HEK293 (cell line): Measurements from ENCODE around the gene TMOD1.

Experiments used
- HOXA7 ChIP-seq: sonication (generic); formaldehyde crosslinking; IDR thresholded peaks from 2 replicates; pipeline ENCODE4 v1.8.1; 2022; ENCODE audit warnings: missing genetic modification reagents, borderline replicate concordance
- SP2 ChIP-seq: fragments of 450-650 bp; formaldehyde crosslinking; IDR thresholded peaks from 2 replicates; pipeline ENCODE4 v1.5.1; 2016; ENCODE audit warnings: missing biosample characterization, missing genetic modification characterization
- YY1 ChIP-seq: fragments of 450-650 bp; formaldehyde crosslinking; IDR thresholded peaks from 2 replicates; pipeline ENCODE4 v1.5.1; 2018; ENCODE audit warnings: missing biosample characterization, missing genetic modification characterization
- ZNF274 ChIP-seq, 2 experiments: fragments of 200-500 bp in 1 of 2; fragments of 450-650 bp in 1 of 2; sonication (Bioruptor generic) in 1 of 2; formaldehyde crosslinking in 1 of 2; IDR thresholded peaks; 2 replicates each; pipeline versions ENCODE4 v1.5.1 to v1.6.1; 2014 to 2016; ENCODE audit warnings: borderline replicate concordance in 1 of 2, inconsistent platforms in 1 of 2, low read length in 1 of 2, missing biosample characterization in 1 of 2, missing genetic modification characterization in 1 of 2
- ZNF311 ChIP-seq: fragments of 450-650 bp; formaldehyde crosslinking; IDR thresholded peaks from 2 replicates; pipeline ENCODE4 v1.5.1; 2017; ENCODE audit warnings: missing biosample characterization, missing genetic modification characterization, borderline replicate concordance
- ZNF324 ChIP-seq: fragments of 450-650 bp; formaldehyde crosslinking; IDR thresholded peaks from 2 replicates; pipeline ENCODE4 v1.5.1; 2016; ENCODE audit warnings: missing biosample characterization, missing genetic modification characterization
- TF ChIP-seq, protein P1 (sequence below): fragments of 450-650 bp; formaldehyde crosslinking; IDR thresholded peaks from 2 replicates; pipeline ENCODE4 v1.5.1; 2016; ENCODE audit warnings: missing biosample characterization, missing genetic modification characterization
- TF ChIP-seq, protein P2 (sequence below): fragments of 450-650 bp; formaldehyde crosslinking; IDR thresholded peaks from 2 replicates; pipeline ENCODE4 v1.5.1; 2016; ENCODE audit warnings: missing biosample characterization, missing genetic modification characterization, low read depth
- TF ChIP-seq, protein P3 (sequence below): fragments of 450-650 bp; formaldehyde crosslinking; IDR thresholded peaks from 2 replicates; pipeline ENCODE4 v1.5.1; 2016; ENCODE audit warnings: missing biosample characterization, missing genetic modification characterization
- TF ChIP-seq, protein P4 (sequence below): fragments of 450-650 bp; formaldehyde crosslinking; IDR thresholded peaks from 2 replicates; pipeline ENCODE4 v1.5.1; 2016; ENCODE audit warnings: missing biosample characterization, missing genetic modification characterization

DNA sequence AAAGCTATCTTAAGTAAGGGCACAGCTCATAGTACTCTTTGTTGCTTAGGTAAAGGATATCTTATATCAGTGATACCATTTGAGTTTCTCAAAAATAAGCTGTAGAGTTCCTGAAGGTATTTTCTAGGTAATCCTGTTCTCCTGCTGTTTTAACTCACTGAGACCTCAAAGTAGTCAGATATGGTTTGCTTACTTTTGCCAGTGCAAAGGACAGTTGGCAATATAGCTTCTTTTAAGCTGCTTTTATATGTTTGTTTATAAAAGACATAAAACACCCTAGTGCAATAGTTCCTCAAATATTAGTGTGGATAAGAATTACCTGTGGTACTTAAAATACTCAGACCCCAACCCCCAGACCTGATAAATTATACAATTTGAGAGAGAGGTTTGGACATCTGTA is 144.3 kb downstream of the TMOD1 start:
- TF ChIP-seq ZNF274 (IDR thresholded peaks at IDR 0.05; ENCODE audit: low read length) (no peak), ZNF274 (tag by site-specific recombination; IDR thresholded peaks at IDR 0.05; ENCODE audit: borderline replicate concordance) (no peak), HOXA7 (CRISPR knock-in tag) (no peak), ZNF324 (tag by site-specific recombination) (no peak), ZNF311 (tag by site-specific recombination) (no peak), YY1 (tag by site-specific recombination) (no peak), SP2 (tag by site-specific recombination) (no peak)
- TF ChIP-seq, protein P1, sequence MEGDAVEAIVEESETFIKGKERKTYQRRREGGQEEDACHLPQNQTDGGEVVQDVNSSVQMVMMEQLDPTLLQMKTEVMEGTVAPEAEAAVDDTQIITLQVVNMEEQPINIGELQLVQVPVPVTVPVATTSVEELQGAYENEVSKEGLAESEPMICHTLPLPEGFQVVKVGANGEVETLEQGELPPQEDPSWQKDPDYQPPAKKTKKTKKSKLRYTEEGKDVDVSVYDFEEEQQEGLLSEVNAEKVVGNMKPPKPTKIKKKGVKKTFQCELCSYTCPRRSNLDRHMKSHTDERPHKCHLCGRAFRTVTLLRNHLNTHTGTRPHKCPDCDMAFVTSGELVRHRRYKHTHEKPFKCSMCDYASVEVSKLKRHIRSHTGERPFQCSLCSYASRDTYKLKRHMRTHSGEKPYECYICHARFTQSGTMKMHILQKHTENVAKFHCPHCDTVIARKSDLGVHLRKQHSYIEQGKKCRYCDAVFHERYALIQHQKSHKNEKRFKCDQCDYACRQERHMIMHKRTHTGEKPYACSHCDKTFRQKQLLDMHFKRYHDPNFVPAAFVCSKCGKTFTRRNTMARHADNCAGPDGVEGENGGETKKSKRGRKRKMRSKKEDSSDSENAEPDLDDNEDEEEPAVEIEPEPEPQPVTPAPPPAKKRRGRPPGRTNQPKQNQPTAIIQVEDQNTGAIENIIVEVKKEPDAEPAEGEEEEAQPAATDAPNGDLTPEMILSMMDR (tag by site-specific recombination) = no peak
- TF ChIP-seq, protein P2, sequence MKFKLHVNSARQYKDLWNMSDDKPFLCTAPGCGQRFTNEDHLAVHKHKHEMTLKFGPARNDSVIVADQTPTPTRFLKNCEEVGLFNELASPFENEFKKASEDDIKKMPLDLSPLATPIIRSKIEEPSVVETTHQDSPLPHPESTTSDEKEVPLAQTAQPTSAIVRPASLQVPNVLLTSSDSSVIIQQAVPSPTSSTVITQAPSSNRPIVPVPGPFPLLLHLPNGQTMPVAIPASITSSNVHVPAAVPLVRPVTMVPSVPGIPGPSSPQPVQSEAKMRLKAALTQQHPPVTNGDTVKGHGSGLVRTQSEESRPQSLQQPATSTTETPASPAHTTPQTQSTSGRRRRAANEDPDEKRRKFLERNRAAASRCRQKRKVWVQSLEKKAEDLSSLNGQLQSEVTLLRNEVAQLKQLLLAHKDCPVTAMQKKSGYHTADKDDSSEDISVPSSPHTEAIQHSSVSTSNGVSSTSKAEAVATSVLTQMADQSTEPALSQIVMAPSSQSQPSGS = no peak
- TF ChIP-seq, protein P3, sequence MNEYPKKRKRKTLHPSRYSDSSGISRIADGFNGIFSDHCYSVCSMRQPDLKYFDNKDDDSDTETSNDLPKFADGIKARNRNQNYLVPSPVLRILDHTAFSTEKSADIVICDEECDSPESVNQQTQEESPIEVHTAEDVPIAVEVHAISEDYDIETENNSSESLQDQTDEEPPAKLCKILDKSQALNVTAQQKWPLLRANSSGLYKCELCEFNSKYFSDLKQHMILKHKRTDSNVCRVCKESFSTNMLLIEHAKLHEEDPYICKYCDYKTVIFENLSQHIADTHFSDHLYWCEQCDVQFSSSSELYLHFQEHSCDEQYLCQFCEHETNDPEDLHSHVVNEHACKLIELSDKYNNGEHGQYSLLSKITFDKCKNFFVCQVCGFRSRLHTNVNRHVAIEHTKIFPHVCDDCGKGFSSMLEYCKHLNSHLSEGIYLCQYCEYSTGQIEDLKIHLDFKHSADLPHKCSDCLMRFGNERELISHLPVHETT (tag by site-specific recombination) = no peak
- TF ChIP-seq, protein P4, sequence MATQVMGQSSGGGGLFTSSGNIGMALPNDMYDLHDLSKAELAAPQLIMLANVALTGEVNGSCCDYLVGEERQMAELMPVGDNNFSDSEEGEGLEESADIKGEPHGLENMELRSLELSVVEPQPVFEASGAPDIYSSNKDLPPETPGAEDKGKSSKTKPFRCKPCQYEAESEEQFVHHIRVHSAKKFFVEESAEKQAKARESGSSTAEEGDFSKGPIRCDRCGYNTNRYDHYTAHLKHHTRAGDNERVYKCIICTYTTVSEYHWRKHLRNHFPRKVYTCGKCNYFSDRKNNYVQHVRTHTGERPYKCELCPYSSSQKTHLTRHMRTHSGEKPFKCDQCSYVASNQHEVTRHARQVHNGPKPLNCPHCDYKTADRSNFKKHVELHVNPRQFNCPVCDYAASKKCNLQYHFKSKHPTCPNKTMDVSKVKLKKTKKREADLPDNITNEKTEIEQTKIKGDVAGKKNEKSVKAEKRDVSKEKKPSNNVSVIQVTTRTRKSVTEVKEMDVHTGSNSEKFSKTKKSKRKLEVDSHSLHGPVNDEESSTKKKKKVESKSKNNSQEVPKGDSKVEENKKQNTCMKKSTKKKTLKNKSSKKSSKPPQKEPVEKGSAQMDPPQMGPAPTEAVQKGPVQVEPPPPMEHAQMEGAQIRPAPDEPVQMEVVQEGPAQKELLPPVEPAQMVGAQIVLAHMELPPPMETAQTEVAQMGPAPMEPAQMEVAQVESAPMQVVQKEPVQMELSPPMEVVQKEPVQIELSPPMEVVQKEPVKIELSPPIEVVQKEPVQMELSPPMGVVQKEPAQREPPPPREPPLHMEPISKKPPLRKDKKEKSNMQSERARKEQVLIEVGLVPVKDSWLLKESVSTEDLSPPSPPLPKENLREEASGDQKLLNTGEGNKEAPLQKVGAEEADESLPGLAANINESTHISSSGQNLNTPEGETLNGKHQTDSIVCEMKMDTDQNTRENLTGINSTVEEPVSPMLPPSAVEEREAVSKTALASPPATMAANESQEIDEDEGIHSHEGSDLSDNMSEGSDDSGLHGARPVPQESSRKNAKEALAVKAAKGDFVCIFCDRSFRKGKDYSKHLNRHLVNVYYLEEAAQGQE (tag by site-specific recombination) = no peak
